HG02943 (cell line): ENCODE results near the gene CNBD2.
A peak's percentile ranks its signal among the peaks of the same experiment; 100 is the strongest.
"Not testable (repeated sequence)": the region's sequence is repeated elsewhere in the genome, so short reads cannot be mapped to it uniquely, and the experiment has no call there.

ENCODE experiments used
- ATAC-seq: cut with Tn5 transposase; IDR thresholded peaks from one replicate; pipeline ENCODE4 v1.9.1; 2021; ENCODE audit warnings: mild to moderate bottlenecking, low read depth, moderate library complexity; ENCODE audit not compliant: unreplicated experiment

The CNBD2 gene

GRCh38 chr20:36053863-36054518, 85.6 kb downstream of the CNBD2 start:
- not testable (repeated sequence) for ATAC-seq

DNA sequence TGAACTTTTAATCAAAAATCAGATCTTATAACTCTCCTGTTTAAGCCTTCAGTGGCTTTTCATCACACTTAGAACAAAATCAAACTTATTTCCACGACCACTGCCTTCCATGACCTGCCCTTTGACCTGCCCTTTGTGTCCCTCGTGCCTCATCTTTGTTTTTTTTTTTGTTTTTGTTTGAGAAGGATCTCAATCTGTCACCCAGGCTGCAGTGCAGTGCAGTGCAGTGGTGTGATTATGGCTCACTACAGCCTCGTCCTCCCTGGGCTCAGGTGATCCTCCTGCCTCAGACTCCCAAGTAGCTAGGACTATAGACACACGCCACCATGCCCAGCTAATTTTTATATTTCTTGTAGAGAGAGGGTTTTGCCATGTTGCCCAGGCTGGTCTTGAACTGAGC, 86.8 kb downstream of the CNBD2 start:
- ATAC-seq: no peak

- ATAC-seq: no peak
Measured at GRCh38 chr20:36060676-36061075, 92.3 kb downstream of the CNBD2 start.

DNA sequence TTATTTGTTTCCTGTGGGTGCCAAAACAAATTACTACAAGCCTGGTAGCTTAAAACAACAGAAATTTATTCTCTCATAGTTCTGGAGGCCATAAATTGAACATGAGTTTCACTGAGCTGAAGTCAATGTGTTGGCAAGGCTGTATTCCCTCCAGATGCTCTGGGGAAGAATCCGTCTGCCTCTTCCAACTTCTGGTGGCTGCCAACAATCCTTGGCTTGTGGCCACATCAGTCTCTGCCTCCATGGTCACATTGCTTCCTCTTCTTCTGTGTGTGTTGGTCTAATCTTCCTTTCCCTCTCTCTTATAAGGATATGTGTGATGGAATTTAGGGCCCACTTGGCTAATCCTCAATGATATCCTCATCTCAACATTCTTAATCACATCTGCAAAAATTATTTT, 93.4 kb downstream of the CNBD2 start:
- no peak for ATAC-seq

- no peak for ATAC-seq
Measured at GRCh38 chr20:36062799-36063198, 94.4 kb downstream of the CNBD2 start.

DNA sequence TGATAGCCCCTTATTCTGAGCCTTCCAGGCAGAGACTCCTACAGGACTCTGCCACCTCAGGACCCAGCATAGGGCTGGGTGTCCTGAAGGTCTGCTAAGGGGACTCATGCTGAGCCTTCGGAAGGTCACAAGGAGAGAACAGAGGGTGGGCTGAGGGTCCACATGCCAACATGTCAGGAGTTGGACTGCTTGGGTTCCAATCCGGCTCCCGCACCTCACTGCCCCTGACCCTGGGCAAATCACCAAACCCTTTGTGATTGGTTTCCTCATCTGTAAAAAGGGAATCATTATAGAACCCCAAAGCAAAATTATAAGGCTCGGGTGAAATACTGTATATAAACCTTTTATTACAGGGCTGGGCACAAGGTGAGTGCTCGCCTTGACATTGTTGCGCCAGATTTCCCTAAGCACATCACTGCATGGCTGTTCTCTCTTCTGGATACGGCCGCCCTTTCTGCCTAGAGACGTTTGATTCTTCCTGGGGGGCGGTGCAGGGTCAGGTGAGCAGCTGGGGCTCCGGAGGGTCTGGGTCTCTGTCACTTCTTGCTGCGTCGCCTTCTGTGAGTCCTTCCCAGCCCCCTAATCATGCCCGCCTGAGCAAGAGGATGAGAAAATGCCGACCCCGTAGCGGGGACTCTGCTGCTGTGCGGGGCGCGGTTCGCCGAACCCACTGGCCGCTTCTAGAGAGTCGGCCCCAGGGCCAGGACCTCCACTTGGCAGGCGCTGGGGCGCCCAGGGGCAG, 95.7 kb downstream of the CNBD2 start:
- ATAC-seq: no peak

GRCh38 chr20:36064658-36065426, 96.5 kb downstream of the CNBD2 start:
- peak; percentile 89 for ATAC-seq

DNA sequence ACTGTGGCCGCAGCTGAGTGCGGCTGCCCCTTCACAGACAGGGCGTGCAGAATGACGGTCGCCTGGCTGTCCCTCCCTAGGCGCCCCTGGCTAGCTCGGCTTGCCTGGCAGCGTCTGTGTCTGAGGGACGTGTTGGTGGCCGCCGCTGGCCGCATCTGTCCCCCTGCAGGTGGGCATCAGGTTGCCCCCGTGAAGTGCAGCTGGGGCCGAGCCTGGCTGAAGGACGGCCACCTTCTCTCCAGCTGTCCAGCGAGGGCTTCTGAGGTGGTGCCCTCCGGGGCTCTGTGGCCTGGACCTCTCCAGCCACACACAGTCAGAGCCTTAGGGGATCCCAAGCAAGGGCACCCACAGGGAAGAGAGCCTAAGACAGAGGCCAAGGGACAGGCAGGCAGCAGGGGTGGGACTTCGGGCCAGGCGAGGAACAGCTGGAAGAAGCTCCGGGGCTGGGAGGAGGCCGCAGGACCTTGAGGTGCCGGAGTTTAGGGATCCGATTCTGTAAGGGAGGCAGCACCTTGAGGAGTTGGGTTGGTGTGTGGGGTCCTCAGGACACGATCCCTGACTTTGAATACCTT, 97.1 kb downstream of the CNBD2 start:
- no peak for ATAC-seq

DNA sequence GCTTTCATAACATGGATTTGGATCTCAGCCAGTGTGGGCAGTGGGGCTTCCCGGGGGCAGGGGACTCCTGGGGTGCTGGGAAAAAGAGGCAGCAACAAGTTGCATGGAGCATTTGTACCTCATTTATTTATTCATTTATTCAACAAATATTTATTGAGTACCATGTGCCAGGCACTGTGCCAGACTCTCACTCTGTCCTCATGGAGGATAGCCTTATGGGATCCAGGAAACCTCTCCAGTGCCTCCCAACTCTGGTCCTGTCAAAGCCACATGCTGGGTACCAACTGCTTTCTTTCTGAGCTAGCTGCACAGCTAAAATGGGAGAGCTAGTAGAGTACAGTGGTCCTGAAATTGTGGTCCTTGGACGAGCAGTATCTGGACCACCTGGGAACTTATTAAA, 98.4 kb downstream of the CNBD2 start:
- no peak for ATAC-seq

- ATAC-seq: not testable (repeated sequence)
Measured at GRCh38 chr20:36068526-36068925, 100.1 kb downstream of the CNBD2 start.

GRCh38 chr20:36070451-36070850, 102.1 kb downstream of the CNBD2 start:
- no peak for ATAC-seq

- ATAC-seq: no peak
Measured at GRCh38 chr20:36071848-36072247, 103.5 kb downstream of the CNBD2 start.

DNA sequence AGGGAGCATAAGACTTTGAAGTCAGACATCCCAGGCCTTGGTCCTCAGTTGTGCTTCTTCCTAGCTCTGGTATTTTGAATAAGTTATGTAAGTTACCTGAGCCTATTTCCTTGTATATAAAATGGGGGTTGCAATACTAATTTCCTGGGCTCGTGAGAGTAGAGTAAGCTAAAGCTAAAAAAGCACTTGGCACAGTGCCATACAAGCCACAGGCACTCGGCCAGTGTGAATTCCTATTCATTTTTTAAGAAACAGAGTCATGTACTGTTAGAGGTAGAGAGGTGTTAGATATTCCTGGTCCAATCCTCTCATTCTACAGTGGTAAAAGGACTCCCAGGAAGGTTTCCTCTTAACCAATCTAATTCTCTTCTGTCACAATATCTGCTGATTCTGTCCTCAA, 106.6 kb downstream of the CNBD2 start:
- ATAC-seq: no peak

DNA sequence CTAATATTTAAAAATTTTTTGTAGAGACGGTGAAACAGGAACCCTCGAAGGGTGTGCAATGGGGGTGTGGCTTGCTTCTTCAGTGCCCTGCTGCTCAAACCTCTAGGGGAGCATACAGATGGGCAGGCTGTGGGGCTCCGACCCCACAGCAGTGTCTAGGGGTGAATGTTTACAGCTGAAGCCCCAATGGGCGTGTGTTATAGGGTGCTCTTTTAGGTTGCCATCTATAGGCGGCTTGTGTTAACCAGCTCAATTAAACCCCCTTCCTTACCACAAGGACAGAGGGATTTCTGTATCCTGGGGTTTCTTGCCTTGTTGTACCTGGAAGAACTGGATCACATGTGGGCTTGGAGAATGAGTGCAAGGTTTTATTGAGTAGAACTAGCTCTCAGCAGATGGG, 109.4 kb downstream of the CNBD2 start:
- ATAC-seq: not testable (repeated sequence)

DNA sequence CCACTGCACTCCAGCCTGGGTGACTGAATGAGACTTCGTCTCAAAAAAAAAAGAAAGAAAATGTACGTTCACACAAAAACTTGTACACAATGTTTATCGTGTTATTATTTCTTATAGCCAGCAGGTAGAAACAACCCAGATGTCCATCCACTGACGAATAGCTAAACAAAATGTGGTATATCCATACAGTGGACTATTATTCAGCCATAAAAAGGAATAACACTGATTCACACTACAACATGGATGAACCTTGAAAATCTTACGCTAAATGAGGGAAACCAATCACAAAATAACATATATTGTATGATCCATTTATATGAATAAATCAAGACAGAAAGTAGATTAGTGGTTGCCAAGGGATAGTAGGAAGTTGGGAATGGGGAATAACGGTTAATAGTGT, 111.1 kb downstream of the CNBD2 start:
- ATAC-seq: no peak

GRCh38 chr20:36079984-36080383, 111.6 kb downstream of the CNBD2 start:
- ATAC-seq: not testable (repeated sequence)
